Posterior cingulate gyrus (tissue), 11 donors: ENCODE data around the gene TM7SF3.

Experiments
- DNase-seq, 10 donors: peaks; one replicate each; pipeline versions ENCODE4 v3.0.0 to v3.0.0-alpha.2; 2020 to 2021; ENCODE audit warnings: mixed read lengths in 3 of 10
- intact Hi-C: fragments of 100-400 bp; cut with DNase I; formaldehyde crosslinking; loops from one replicate; pipeline ENCODE4 v1.15.1; 2023

The TM7SF3 gene

DNA sequence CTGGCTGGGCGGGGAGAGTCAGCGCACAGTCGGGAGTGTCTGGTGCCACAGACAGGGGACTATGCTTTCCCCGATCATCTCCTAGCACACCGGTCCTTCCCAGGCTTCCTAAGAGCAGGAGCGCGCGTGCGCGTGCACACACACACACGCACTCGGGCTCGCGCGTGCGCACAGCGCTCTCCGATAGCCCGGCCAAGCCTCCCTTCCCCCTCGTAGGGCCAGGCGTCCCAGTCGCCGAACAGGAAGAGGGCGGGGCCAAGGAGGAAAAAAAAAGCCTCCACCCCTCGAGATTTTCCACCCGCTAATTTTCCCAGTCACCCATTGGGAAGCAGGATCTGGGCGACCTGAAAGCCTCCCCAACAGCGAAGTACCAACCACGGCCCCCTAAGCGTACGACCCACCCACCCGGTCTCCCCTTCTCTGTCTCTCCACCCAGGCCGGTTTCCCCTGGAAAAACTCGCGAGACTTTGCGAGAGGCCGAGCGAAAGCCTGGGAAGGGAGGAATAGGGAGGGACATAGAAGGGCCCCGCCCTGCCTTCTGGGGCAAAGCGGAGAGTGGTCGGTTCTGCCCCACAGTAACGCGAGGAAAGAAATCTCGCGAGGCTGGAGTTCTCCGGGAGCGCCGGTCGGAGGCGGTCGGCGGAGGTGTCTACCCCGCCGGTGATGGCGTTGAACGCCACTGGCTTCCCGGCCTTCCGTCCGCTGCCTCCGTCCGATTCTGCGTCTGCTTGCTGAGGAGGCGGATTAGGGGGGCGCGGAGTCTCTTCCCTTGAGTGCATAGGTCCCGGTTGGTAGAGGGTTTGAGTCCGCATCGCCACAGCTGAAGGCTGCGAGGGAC is 76.1 kb downstream of the TM7SF3 start, which contains the start of the genes FGFR1OP2 and INTS13:
TSS of gene FGFR1OP2 (plus strand) at position 608 of the 838 bp plus-strand sequence. CDS start 15,689 bp downstream, outside the sequence.
TSS of gene INTS13 (minus strand) at position 119 of the 838 bp plus-strand sequence. CDS start 1,178 bp downstream, outside the sequence.
- peak; percentile 94 to 100 (median 96) for DNase-seq
- intact Hi-C loops, result loop anchor here (2.0 to 5.0 kb wide), 3 partner anchors 51 to 816 kb away; partner anchors contain the start of gene TM7SF3

- intact Hi-C loops, result loop anchor here (5.0 kb wide), 2 partner anchors 50 to 815 kb away; no protein-coding TSS in a partner anchor
- DNase-seq, result no peak
These were observed 76.7 kb downstream of the TM7SF3 start for GRCh38 chr12:26937443-26937862.

- intact Hi-C loops, result loop anchor here (5.0 kb wide), 2 partner anchors 50 to 814 kb away; no protein-coding TSS in a partner anchor
- no peak for DNase-seq
These were observed 77.4 kb downstream of the TM7SF3 start for GRCh38 chr12:26936559-26937442.

DNA sequence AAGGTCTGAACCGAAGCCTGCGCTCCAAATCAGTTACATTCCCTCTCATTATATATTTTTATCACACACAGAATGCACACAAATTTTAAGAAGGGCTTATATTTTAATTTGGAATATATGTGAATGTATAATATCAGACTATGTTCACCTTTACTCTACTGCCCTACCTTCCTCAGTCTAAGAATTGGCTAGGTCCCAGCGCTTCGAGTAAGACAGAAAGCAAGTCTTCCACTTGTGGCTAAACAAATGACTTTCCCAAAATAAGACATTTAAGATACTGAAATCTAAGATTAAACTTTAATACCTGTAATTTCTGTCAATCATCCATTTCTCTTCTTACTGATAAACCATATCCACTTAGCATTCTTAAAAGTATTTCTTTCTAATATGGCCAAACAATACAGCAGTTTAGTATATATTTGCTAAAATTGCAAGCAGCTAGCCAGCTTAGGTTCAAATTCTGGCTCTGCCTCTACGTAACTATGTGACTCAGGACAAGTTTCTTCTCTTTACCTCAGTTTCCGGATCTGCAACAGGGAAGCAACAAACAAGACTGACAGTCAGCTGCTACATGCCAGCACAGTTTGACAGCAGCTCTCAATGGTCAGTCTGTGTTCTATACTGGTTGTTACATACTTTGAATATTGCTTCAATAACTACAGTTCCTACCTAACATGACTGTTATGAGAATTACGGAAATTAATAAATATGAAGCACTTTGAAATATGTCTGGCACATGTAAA is 78.4 kb downstream of the TM7SF3 start:
- intact Hi-C loops, result loop anchor here (5.0 kb wide), 2 partner anchors 49 to 814 kb away; no protein-coding TSS in a partner anchor

DNA sequence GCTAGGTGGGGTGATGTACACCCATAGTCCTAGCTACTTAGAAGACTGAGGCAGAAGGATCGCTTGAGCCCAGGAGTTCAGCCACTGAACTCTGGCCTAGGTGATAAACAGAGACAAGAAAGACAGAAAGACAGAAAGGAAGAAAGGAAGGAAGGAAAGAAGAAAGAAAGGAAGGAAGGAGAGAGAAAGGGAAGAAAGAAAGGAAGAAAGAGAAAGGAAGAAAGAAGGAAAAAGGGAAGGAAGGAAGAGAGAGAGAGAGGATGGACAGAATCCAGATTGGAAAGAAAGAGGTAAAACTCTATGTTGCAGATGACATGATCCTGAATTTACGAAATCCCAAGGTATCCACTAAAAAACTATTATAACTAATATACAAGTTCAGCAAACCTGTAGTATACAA is 84.6 kb downstream of the TM7SF3 start:
- intact Hi-C loops, result no loop called here
- DNase-seq, result no peak

More for the DNA sequence above, 78.4 kb downstream of the TM7SF3 start:
- no peak for DNase-seq

DNA sequence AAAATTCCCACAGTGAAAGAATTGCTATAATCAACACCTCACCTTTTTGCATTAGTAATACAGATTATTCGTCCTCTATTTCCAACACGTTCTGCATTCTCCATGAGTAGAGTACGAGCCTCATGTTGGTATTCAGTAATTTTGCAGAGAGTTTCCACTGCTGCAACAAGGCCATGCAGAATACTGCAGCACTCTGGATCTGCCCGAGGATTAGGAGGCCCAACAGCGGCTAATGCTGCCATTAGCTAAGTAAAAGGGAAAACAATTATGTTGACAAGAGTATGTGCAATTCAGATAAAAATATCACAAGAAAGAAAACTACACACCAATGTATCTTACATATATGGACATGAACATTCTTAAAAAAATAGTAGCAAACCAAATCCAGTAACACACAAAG is 85.5 kb downstream of the TM7SF3 start:
- intact Hi-C loops, result no loop called here
- DNase-seq, result no peak
